Measurements from ENCODE around the gene ISG15. TPM values are rescaled to one million over a fixed set of nuclear protein-coding genes. Genes with fewer than 3 reads are reported as not detected.
A peak's percentile ranks its signal among the peaks of the same experiment; 100 is the strongest.

The ISG15 gene
- total and polyA plus RNA-seq, 2 of the 13 experiments (the other 11 are each of a cell fraction or from before 2014, with no cell fraction given): 42.1 to 54.9 TPM

- Histone ChIP-seq H3K27me3 (ENCODE audit: control insufficient read depth in 1 of 2, insufficient read depth in 2 of 2, low read length in 2 of 2) (no peaks in the 10 kb centered on the region; a peak in 1 of 5 replicates), H3K9ac (ENCODE audit: insufficient read depth, low read depth, low read length) (peak overlapping the region; percentile 64; the same call in 1 of the 2 replicates), H3K4me1 (ENCODE audit: insufficient read depth, low read length) (peaks cover 24% of the 10 kb centered on the region), H3K27ac (ENCODE audit: extremely low read length, insufficient read depth, low read length) (no peak overlapping the region), H3K79me2 (ENCODE audit: insufficient read depth, low read length) (no peaks in the 10 kb centered on the region), H2AFZ (ENCODE audit: low read length) (no peak overlapping the region), H4K20me1 (ENCODE audit: insufficient read depth, low read length) (no peaks in the 10 kb centered on the region), H3K9me3 (ENCODE audit: low read length) (no peaks in the 10 kb centered on the region), H3K4me2 (ENCODE audit: low read depth, low read length) (peak overlapping the region; percentile 78), H3K4me3 (replicated peaks in 1 of 3; ENCODE audit: insufficient read depth in 1 of 3, low read depth in 2 of 3, low read length in 3 of 3) (peak overlapping the region in 2 of 3 experiments; percentile 77 to 82; a peak in 4 of 6 replicates), H3K36me3 (replicated peaks in 1 of 2; ENCODE audit: control insufficient read depth in 1 of 2, insufficient read depth in 2 of 2, low read length in 2 of 2) (peaks cover 0 to 3% of the 10 kb centered on the region in 2 experiments; a peak in 1 of 5 replicates)
- no peak for FAIRE-seq
- TF ChIP-seq HOXA3 (CRISPR knock-in tag; IDR thresholded peaks at IDR 0.05): no peak
- TF ChIP-seq ZNF263 (CRISPR knock-in tag; IDR thresholded peaks at IDR 0.05): peak; percentile 64
- BruUV-seq (replicated peaks): no TSS peak
- in situ Hi-C loops (cut with HindIII; ENCODE audit: extremely low pct_ligation_motif_present, low pct_unique_long_range_greater_than_20kb): no loop called here
- intact Hi-C loops (cut with micrococcal nuclease; ENCODE audit: unreplicated experiment): no loop called here
- WGBS (ENCODE audit: low lambda C conversion rate): 93% methylated on average over 3 of the region's 23 CpGs
- ChIA-PET CTCF (ENCODE audit: low intra/inter-chr PET ratio, low total read pairs) (no interaction called here), POLR2A (interaction anchor here (0.7 to 2.7 kb wide), 5 partner anchors 8 to 40 kb away, joined by 3 to 11 read pairs (median 3); partner anchors contain the start of gene PERM1)
- peak; percentile 42 for ATAC-seq
- no peak for DNase-seq (ENCODE audit: low spot score)
Observed at GRCh38 chr1:967466-968343, 45.6 kb upstream of the ISG15 start.

GRCh38 chr1:969260-969855, 43.9 kb upstream of the ISG15 start:
- POLR2A ChIA-PET: no interaction called here
- in situ Hi-C loops (cut with HindIII; ENCODE audit: extremely low pct_ligation_motif_present, low pct_unique_long_range_greater_than_20kb): no loop called here
- FAIRE-seq: no peak

More at GRCh38 chr1:969260-969855, 43.9 kb upstream of the ISG15 start:
- Histone ChIP-seq H2AFZ (ENCODE audit: low read length) (no peak overlapping the region), H3K4me1 (ENCODE audit: insufficient read depth, low read length) (peaks cover 24% of the 10 kb centered on the region), H3K4me3 (replicated peaks in 1 of 3; ENCODE audit: insufficient read depth in 1 of 3, low read depth in 2 of 3, low read length in 3 of 3) (no peak overlapping the region), H3K4me2 (ENCODE audit: low read depth, low read length) (no peak overlapping the region), H3K9me3 (ENCODE audit: low read length) (no peaks in the 10 kb centered on the region), H3K27me3 (ENCODE audit: control insufficient read depth in 1 of 2, insufficient read depth in 2 of 2, low read length in 2 of 2) (no peaks in the 10 kb centered on the region; a peak in 1 of 5 replicates), H3K79me2 (ENCODE audit: insufficient read depth, low read length) (no peaks in the 10 kb centered on the region), H3K9ac (ENCODE audit: insufficient read depth, low read depth, low read length) (no peak overlapping the region), H4K20me1 (ENCODE audit: insufficient read depth, low read length) (no peaks in the 10 kb centered on the region), H3K27ac (ENCODE audit: extremely low read length, insufficient read depth, low read length) (no peak overlapping the region), H3K36me3 (replicated peaks in 1 of 2; ENCODE audit: control insufficient read depth in 1 of 2, insufficient read depth in 2 of 2, low read length in 2 of 2) (0 out of 5 replicates have a peak, but pooled peaks cover 0 to 3% of the 10 kb centered on the region in 2 experiments)
- no peak for ATAC-seq
- no peak for TF ChIP-seq AGO1 (IDR thresholded peaks at IDR 0.05; ENCODE audit: low read depth, low read length, poor library complexity, severe bottlenecking)
- TF ChIP-seq, protein P1, sequence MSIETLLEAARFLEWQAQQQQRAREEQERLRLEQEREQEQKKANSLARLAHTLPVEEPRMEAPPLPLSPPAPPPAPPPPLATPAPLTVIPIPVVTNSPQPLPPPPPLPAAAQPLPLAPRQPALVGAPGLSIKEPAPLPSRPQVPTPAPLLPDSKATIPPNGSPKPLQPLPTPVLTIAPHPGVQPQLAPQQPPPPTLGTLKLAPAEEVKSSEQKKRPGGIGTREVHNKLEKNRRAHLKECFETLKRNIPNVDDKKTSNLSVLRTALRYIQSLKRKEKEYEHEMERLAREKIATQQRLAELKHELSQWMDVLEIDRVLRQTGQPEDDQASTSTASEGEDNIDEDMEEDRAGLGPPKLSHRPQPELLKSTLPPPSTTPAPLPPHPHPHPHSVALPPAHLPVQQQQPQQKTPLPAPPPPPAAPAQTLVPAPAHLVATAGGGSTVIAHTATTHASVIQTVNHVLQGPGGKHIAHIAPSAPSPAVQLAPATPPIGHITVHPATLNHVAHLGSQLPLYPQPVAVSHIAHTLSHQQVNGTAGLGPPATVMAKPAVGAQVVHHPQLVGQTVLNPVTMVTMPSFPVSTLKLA (IDR thresholded peaks at IDR 0.05): peak; percentile 98
- DNase-seq (ENCODE audit: low spot score): no peak
- CTCF ChIA-PET (ENCODE audit: low intra/inter-chr PET ratio, low total read pairs): no interaction called here
- 86% methylated on average over 15 of the region's 15 CpGs for WGBS (ENCODE audit: low lambda C conversion rate)
- intact Hi-C loops (cut with micrococcal nuclease; ENCODE audit: unreplicated experiment): no loop called here
- no TSS peak for BruUV-seq (replicated peaks)

Data from HepG2 (cell line).